Hepatocyte (in vitro differentiated cells): ENCODE measurements around the gene RAD51AP2.
"Not testable (repeated sequence)": the region's sequence is repeated elsewhere in the genome, so short reads cannot be mapped to it uniquely, and the experiment has no call there.

ENCODE experiments used
- CTCF ChIP-seq: fragments of 200-600 bp; sonication (generic); IDR thresholded peaks from 2 replicates; pipeline ENCODE4 v1.5.1; 2016; ENCODE audit warnings: antibody characterized with exemption, mild to moderate bottlenecking; ENCODE audit not compliant: poor library complexity
- EZH2phosphoT487 ChIP-seq: fragments of 200-600 bp; sonication (generic); IDR thresholded peaks from one replicate; pipeline ENCODE4 v1.6.1; 2018; ENCODE audit warnings: antibody characterized with exemption, mild to moderate bottlenecking, low read depth, moderate library complexity; ENCODE audit not compliant: unreplicated experiment, severe bottlenecking

- not testable (repeated sequence) for TF ChIP-seq CTCF, EZH2phosphoT487
Measured at GRCh38 chr2:17488610-17489009, 29.6 kb downstream of the RAD51AP2 start.
